Chondrocyte (in vitro differentiated cells): Measurements from ENCODE around the gene TAX1BP1. TPM values are rescaled to one million over a fixed set of nuclear protein-coding genes. Genes with fewer than 3 reads are reported as not detected.

Experiments
- DNase-seq: peaks from one replicate; pipeline ENCODE4 v3.0.0; 2021; ENCODE audit warnings: mixed read lengths, low spot score
- H3K27ac Mint-ChIP-seq: one replicate; pipeline ENCODE4 v1.8.0; 2021; ENCODE audit warnings: mild to moderate bottlenecking, moderate library complexity, mixed read lengths; ENCODE audit not compliant: unreplicated experiment
- H3K27me3 Mint-ChIP-seq: 2 replicates; pipeline ENCODE4 v1.8.0; 2021; ENCODE audit warnings: low read depth, mixed read lengths
- H3K36me3 Mint-ChIP-seq: 2 replicates; pipeline ENCODE4 v1.8.0; 2021; ENCODE audit warnings: low read depth, mixed read lengths
- H3K4me1 Mint-ChIP-seq: 2 replicates; pipeline ENCODE4 v1.8.0; 2021; ENCODE audit warnings: low read depth, mild to moderate bottlenecking, mixed read lengths
- H3K4me3 Mint-ChIP-seq: one replicate; pipeline ENCODE4 v1.8.0; 2021; ENCODE audit warnings: mild to moderate bottlenecking, moderate library complexity, mixed read lengths; ENCODE audit not compliant: unreplicated experiment
- H3K9me3 Mint-ChIP-seq: 2 replicates; pipeline ENCODE4 v1.8.0; 2021; ENCODE audit warnings: low read depth, mixed read lengths
- CTCF ChIP-seq: fragments of 200-600 bp; sonication (generic); IDR thresholded peaks from 2 replicates; pipeline ENCODE4 v1.5.0; 2021; ENCODE audit warnings: antibody characterized with exemption, mild to moderate bottlenecking, moderate library complexity
- total RNA-seq: library from RNA; stranded (reverse); gene quantifications from 3 replicates; pipeline ENCODE4 v1.2.1, GENCODE V29; 2021

Gene TAX1BP1
- total RNA-seq, 1 donor from 2014 or later = 91.3 TPM

DNA sequence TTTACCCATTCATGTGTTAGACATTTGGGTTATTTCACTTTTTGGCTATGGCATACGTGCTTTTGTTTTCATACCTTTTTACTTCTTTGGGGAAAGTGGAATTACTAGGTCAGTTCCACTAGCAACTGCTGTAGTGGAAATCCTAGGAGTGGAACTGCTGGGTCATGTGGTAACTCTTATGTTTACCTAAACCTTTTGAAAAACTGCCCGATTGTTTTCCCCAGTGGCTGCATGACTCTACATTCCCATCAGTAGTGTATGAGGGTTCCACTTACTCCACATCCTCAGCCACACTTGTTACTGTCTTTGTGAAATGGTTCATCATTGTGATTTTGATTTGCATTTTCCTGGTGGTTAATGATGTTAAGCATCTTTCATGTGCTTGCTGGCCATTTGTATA, 82.3 kb downstream of the TAX1BP1 start:
- no peak for TF ChIP-seq CTCF
- no peak for DNase-seq
- H3K36me3 Mint-ChIP-seq = peaks cover 11% of the 10 kb centered on the region

DNA sequence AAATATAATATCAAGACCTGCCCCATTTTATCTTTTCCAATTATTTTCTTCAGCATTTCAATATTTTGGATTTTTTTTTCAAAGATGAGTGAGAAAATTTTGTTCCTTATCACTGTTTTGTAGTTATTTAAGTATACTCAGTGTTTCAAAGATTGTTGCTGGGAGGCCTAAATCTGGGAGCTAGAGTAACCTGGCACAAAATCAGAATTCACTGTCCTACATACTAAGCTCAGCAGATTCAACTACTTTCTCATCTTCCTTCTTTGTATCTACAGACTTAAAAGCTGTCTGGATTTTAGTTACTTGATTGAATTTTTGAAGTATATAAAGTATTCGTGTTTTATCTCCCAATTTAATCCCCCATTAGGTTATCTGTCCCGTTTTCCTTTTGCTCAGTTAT, 85.9 kb downstream of the TAX1BP1 start:
- H3K36me3 Mint-ChIP-seq = peaks cover 7% of the 10 kb centered on the region
- no peak overlapping the region for H3K4me3 Mint-ChIP-seq
- H3K4me1 Mint-ChIP-seq = no peaks in the 10 kb centered on the region
- DNase-seq = no peak
- H3K9me3 Mint-ChIP-seq = no peaks in the 10 kb centered on the region
- H3K27me3 Mint-ChIP-seq = no peaks in the 10 kb centered on the region
- no peak for TF ChIP-seq CTCF
- no peak overlapping the region for H3K27ac Mint-ChIP-seq

More for the DNA sequence above, 82.3 kb downstream of the TAX1BP1 start:
- Mint-ChIP-seq H3K9me3 (no peaks in the 10 kb centered on the region), H3K4me1 (no peaks in the 10 kb centered on the region), H3K27ac (no peak overlapping the region), H3K27me3 (no peaks in the 10 kb centered on the region), H3K4me3 (no peak overlapping the region)

GRCh38 chr7:27826357-27826756, 86.4 kb downstream of the TAX1BP1 start:
- Mint-ChIP-seq H3K4me1 (no peaks in the 10 kb centered on the region), H3K4me3 (no peak overlapping the region), H3K27ac (no peak overlapping the region), H3K9me3 (no peaks in the 10 kb centered on the region), H3K27me3 (no peaks in the 10 kb centered on the region), H3K36me3 (peaks cover 7% of the 10 kb centered on the region)
- TF ChIP-seq CTCF = no peak
- no peak for DNase-seq

DNA sequence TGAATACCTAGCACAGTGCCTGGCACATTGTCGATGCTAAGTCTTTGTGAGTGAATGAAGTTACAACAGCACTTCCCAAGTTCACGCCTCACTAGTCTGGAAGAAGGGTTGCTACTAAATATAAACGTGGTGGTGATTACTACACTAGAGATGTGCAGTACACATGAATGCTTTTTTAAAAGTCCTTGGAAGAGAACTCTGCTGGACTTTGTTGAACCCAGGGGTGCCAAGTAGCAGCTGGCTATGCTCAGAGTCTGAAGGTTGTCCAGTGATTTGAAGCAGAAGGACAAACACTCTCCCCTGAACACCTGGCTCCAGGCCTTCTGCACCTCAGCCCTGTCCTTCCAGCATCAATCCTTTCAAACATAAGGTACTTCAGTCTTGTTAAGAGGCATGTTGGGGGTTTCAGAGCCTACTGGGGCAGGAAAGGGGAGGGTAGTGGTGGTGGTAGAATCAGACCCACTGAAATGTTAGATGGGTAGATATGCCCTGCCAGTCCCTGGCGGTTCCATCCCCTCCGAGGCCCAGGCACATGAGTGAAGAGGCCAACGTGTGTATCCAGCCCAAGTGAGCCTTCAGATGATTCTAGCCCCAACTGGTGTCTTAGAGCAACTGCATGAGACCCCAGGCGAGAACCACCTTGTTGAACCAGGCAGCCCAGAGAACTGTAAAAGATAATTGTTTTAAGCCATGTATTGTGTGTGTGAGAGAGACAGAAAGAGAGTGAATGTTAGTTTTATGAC, 94.4 kb downstream of the TAX1BP1 start:
- H3K27ac Mint-ChIP-seq = no peak overlapping the region
- no peaks in the 10 kb centered on the region for H3K9me3 Mint-ChIP-seq
- no peaks in the 10 kb centered on the region for H3K27me3 Mint-ChIP-seq

GRCh38 chr7:27835376-27835775, 95.4 kb downstream of the TAX1BP1 start:
- Mint-ChIP-seq H3K27ac (no peak overlapping the region), H3K4me1 (peaks cover 8% of the 10 kb centered on the region), H3K36me3 (peaks cover 14% of the 10 kb centered on the region), H3K27me3 (no peaks in the 10 kb centered on the region), H3K4me3 (no peak overlapping the region), H3K9me3 (no peaks in the 10 kb centered on the region)
- no peak for TF ChIP-seq CTCF
- DNase-seq = no peak

More for the DNA sequence above, 94.4 kb downstream of the TAX1BP1 start:
- H3K4me3 Mint-ChIP-seq = no peak overlapping the region
- no peak for DNase-seq
- peaks cover 8% of the 10 kb centered on the region for H3K4me1 Mint-ChIP-seq
- no peak for TF ChIP-seq CTCF
- peaks cover 14% of the 10 kb centered on the region for H3K36me3 Mint-ChIP-seq
